HG03571 (cell line): ENCODE results near the gene CCL28.
"Not testable (repeated sequence)": the region's sequence is repeated elsewhere in the genome, so short reads cannot be mapped to it uniquely, and the experiment has no call there.

Experiments
- ATAC-seq: cut with Tn5 transposase; IDR thresholded peaks from one replicate; pipeline ENCODE4 v1.9.1; 2021; ENCODE audit not compliant: unreplicated experiment

Gene CCL28

DNA sequence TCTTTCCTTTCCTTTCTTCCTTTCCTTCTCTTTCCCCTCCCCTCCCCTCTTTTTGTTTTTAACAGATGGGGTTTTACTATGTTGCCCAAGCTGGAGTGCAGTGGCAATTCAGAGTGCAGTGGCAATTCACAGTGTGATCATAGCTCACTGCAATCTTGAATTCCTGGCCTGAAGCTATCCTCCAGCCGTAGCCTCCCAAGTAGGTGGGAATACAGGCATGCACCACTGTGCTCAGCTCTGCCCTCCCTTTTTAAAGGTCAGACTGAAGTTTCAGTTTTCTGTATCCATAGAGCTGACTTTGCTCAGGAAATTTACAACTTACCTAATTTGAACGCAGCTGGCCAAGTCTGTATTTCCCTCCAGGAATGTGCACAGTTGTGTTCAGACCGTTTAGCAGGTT, 696 bp downstream of the CCL28 start:
- ATAC-seq: no peak

- ATAC-seq: no peak
These were observed 1.8 kb downstream of the CCL28 start for GRCh38 chr5:43410414-43410813.

DNA sequence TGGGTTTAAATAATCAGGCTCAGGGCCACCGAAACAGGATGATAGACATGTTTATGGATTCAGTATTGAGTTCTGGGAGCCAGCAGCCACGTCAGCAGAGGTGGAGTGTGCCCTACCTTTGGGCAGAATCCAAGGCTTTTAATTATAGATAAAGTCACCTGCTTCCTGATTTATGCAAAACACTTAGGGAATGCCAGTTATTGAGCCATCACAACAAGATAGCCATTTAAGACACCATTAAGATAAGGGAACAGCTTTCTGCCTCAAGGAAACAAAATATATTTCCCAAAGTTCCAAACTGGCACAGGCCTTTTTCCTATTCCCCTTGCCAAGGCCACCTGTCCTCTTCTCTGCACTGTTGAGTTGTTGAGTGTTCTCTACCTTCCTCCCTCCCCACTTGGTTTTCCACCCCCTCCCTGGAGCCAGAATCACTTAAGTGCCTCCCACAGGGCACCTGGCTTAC, 2.4 kb downstream of the CCL28 start:
- ATAC-seq: no peak

- not testable (repeated sequence) for ATAC-seq
These were observed 9.6 kb downstream of the CCL28 start for GRCh38 chr5:43402524-43403066.

DNA sequence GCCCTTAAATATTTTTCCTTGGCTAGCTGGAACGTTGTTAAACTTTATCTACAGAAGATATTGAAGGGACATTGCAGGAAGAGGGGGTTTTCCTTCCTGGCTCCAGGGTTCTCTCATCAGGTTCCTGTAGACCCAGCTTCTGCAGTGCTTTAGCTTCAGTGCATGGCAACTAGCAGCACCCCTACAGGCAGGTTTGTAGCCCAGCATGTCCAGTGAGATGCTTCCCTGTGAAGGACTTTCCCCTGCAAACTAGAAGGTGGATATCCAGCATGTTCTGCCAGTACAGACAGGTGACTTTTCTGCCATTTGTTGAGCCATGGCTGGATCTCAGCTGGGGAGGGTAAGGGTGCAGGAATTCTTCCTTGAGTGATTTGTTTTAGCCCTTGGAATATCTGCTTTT, 10.4 kb downstream of the CCL28 start:
- no peak for ATAC-seq

- ATAC-seq: no peak
These were observed 12.1 kb downstream of the CCL28 start for GRCh38 chr5:43400082-43400481.

DNA sequence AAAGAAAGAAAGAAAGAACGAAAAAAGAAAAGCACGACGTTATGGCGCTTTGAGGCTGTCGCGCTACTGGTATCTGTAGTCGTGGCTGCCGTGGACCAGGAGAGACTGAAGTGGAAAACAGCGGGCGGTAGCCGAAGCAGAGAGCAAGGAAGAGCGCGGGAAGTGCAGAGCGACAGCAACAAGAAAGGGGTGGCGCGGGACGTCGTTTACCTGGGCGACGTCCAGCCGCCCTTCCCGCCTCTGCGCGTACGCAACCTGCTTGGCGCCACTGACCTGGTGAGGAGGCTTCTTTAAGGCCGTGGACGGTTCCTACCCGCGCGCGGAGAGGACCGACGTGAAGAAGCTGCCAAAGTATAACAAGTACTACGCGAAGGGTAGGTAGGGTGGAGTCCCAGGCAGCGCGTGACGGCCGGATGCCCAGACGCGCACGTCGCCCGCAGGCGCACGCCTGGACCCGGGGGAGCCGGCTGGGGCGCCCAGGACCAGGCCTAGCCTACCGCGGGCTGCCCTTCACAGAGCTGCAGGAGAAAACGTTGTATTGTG, 15.4 kb downstream of the CCL28 start:
- peak; percentile 98 for ATAC-seq

GRCh38 chr5:43390471-43390870, 21.7 kb downstream of the CCL28 start:
- no peak for ATAC-seq

GRCh38 chr5:43389679-43390329, 22.4 kb downstream of the CCL28 start:
- ATAC-seq: peak; percentile 58

- peak; percentile 48 for ATAC-seq
These were observed 25.2 kb downstream of the CCL28 start for GRCh38 chr5:43386960-43387362.

DNA sequence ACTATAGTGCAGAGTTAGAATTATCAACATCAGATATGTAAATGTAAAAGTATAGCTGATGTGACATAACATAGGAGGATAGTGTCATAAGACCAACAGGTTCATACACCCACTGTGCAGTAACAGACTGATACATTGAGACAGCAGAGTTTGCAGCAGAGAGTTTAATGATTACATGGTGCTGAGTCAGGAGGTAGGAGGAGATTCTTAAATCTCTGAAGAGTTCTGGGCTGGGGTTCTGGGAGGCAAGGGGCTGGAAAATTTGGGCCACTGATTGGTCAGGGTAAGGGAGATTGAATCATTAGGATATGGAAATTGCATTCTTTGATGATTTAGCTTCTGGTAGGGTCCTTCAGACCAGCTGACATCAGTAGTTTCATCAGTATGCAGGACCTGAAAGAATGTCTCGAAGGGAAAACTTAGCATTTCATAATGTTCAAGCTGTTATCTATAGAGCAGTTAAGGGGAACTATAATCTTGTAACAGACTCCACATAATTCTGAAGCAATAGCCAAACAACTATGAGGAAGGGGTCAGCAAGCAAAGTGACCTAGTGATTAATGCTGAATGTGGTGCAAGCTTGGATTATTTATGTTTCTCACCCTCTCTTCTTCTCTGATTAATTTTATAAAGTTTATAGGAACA, 35.6 kb downstream of the CCL28 start:
- ATAC-seq: no peak

GRCh38 chr5:43371821-43372220, 40.4 kb downstream of the CCL28 start:
- no peak for ATAC-seq

GRCh38 chr5:43370352-43370751, 41.8 kb downstream of the CCL28 start:
- no peak for ATAC-seq

DNA sequence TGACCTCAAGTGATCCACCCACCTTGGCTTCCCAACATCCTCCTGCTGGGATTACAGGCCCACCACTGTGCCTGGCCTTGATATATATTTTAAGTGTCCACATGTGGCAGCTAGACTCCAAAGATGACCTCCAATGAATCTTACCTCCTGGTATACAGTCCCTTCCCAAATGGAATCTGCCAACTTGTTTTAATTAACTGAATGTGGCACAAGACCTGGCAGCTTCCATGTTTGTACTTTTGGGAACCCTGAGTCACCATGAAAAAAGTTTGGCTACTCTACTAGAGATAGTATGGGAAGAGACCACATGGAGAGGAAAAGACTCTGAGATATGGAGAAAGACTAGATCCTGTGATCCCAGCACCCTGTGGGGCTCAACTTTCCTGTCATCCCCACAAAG, 42.5 kb downstream of the CCL28 start:
- ATAC-seq: no peak

- ATAC-seq: no peak
These were observed 44.1 kb downstream of the CCL28 start for GRCh38 chr5:43367909-43368669.

DNA sequence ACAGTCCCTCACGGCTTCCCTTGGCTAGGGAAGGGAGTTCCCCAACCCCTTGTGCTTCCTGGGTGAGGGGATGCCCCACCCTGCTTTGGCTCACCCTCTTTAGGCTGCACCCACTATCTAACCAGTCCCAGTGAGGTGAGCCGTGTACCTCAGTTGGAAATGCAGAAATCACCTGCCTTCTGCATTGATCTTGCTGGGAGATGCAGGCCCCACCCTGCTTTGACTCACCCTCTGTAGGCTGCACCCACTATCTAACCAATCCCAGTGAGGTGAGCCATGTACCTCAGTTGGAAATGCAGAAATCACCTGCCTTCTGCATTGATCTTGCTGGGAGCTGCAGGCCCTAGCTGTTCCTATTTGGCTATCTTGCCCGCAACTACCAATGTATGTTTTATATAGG, 44.7 kb downstream of the CCL28 start:
- ATAC-seq: no peak

DNA sequence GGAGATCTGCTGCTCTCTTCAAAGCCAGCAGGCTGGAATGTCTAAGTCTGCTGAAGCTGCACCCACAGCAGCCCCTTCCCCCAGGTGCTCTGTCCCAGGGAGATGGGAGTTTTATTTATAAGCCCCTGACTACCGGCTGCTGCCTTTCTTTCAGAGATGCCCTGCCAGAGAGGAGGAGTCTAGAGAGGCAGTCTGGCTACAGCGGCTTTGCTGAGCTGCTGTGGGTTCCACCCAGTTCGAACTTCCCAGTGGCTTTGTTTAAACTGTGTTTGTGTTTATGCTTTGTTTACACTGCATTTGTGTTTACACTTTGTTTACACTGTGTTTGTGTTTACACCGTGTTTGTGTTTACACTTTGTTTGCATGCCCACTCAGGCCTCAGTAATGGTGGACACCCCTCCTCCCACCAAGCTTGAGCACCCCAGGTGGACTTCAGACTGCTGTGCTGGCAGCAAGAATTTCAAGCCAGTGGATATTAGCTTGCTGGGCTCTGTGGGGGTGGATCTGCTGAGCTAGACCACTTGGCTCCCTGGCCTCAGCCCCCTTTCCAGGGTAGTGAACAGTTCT, 45.4 kb downstream of the CCL28 start:
- not testable (repeated sequence) for ATAC-seq

GRCh38 chr5:43365155-43365554, 47.0 kb downstream of the CCL28 start:
- not testable (repeated sequence) for ATAC-seq

DNA sequence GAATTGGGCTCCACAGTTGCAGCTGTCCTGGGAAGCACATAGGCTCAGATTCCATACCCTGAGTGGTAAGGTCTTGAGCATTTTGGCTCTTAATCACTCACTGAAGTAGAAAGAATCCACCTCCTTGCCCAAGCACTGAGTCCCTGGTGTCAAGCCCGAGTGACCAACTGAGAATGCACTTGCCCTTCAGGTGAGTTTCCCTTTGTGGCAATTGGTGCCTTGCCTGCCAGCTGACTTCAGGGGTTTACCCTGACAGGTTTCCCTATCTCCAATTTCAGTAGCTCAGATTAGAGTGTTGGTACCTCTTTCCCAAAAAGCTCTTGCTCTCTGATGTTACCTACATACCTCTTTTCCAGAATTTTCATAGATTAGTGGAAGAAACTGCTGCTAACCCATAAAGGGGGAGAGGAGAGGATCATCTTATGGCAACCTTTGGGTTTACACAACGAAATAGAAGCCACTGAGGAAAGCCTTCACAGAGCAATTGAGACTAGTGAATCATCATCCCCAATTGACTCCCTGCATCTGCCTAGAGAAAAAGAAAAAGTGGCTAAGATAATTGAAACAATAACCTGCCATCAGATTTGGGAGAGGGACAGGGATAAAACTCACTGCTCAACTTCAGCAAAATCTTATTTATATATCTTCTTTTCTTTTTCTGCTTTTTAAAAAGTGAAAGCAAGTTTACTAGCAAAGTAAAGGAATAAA, 48.6 kb downstream of the CCL28 start:
- ATAC-seq: no peak

DNA sequence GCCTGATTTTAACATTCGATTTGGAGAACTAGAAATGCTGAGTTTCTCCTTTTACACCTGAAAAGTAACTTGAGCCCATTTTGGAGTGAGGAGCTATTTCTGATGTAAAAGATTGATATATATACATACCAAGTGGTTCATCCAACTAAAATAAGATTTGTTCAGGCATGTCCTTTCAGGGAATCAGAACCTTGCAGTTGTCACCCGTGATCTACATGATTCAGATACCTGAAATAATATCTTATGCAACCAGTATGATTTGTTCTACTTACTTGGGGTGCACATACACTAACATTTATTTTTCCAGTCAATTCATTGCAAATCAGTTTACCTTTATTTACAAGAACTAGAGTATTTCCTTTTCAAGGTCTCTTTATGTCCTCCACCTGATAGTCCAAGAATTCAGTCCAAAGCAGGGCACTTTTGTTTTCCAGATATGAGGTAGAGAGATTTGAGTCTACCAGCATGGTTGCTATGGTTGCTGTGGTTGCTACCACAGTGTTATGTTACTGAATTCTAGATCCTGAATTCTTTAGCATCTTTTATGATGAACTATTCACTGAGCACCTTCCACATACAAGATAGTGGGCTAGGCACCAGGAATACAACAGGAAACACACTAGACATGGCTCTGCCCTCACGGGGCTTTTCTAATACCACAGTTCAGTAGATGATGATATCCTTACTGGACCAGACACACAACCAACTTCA, 49.3 kb downstream of the CCL28 start:
- ATAC-seq: no peak
